Pancreas (tissue), 10 donors: ENCODE results near the gene SSTR1. TPM values are rescaled to one million over a fixed set of nuclear protein-coding genes. Genes with fewer than 3 reads are reported as not detected.

Experiments
- ATAC-seq, 4 donors: fragments of 200-7000 bp; cut with Tn5 transposase; one replicate each; pipeline versions ENCODE4 v1.8.0 to v1.9.1; 2020; ENCODE audit warnings: mild to moderate bottlenecking in 4 of 4, moderate library complexity in 4 of 4
- DNase-seq, 6 donors: peaks; one replicate each; pipeline ENCODE4 v3.0.0-alpha.2; 2020
- FAIRE-seq: peaks from 2 replicates; lab custom pipeline; 2012; peaks lifted over from hg19 to GRCh38; lab: Jason Lieb, UNC
- H3K27ac ChIP-seq, 4 donors: fragments of 200-600 bp; sonication (generic); 1 replicate in 3 of 4; 2 replicates in 1 of 4; pipeline versions ENCODE4 v1.5.0 to v1.8.0; 2020
- H3K27me3 ChIP-seq, 4 donors: fragments of 200-600 bp; one replicate each; pipeline ENCODE4 v1.8.0; 2021
- H3K36me3 ChIP-seq, 3 donors: fragments of 200-600 bp; sonication (generic) in 1 of 3; one replicate each; pipeline versions ENCODE4 v1.5.0 to v1.8.0; 2020 to 2021
- H3K4me1 ChIP-seq, 3 donors: fragments of 200-600 bp; one replicate each; pipeline ENCODE4 v1.8.0; 2021
- H3K4me3 ChIP-seq, 4 donors: fragments of 200-600 bp; sonication (generic) in 2 of 4; one replicate each; pipeline versions ENCODE4 v1.5.0 to v1.8.0; 2020 to 2021
- H3K9me3 ChIP-seq, 4 donors: fragments of 200-600 bp; one replicate each; pipeline ENCODE4 v1.8.0; 2021
- CTCF ChIP-seq, 4 donors: fragments of 200-600 bp; sonication (generic) in 3 of 4; IDR thresholded peaks; one replicate each; pipeline versions ENCODE4 v1.5.0 to v1.8.0; 2021; ENCODE audit warnings: antibody characterized with exemption in 4 of 4
- WGBS, 2 donors: extraction: QIAGEN DNeasy Blood & Tissue Kit; methylation state at CpG; one replicate each; pipeline ENCODE4 v1.1.7; 2013; 5-methylcytosine and 5-hydroxymethylcytosine counted together
- intact Hi-C, 3 donors: fragments of 100-400 bp; cut with DNase I; formaldehyde crosslinking; loops; one replicate each; pipeline versions ENCODE4 v1.11.1 to v1.14.2; 2022
- polyA plus RNA-seq, 2 donors: library from polyadenylated mRNA; stranded (reverse); fragments of 200-250 nt; gene quantifications; one replicate each; pipeline ENCODE4 v1.2.3, GENCODE V29; 2013
- total RNA-seq, 6 donors: library from RNA; stranded (reverse); fragmentation: NEBNext Ultra II Directional in 4 of 6; extraction: Animal tissue kit (Norgen Biotek cat#: 25700) in 4 of 6; gene quantifications; one replicate each; pipeline versions ENCODE4 v1.2.1 to v1.2.4, GENCODE V29; 2021 to 2023
- donor health status: healthy with polysubstance abuse.
- donor health status: DM: no; HTN: no; CAD: no; lungs with moderate emphysema.
- donor health status: DM: no; HTN: no; CAD: no.
- donor health status: control.
- donor health status: control.
- donor health status: Bipolar disorder and iron deficiency.
- donor health status: DM: yes; HTN: yes; CAD: no.
- donor health status: DM: no; HTN: no; CAD: no.
- donor health status: DM: no; HTN: no; CAD: no.
- donor health status: DM: yes; HTN: yes; CAD: no.

Gene SSTR1
- total and polyA plus RNA-seq, 8 donors = 0.95 to 8.1 (median 2.1) TPM

- no peak overlapping the region for H3K27ac ChIP-seq
- DNase-seq (no peak), ATAC-seq (peak in 3 of 4 donors; percentile 44 to 52 (median 52)), FAIRE-seq (peak; percentile 51)
- no peaks in the 10 kb centered on the region for H3K4me1 ChIP-seq
- no peaks in the 10 kb centered on the region for H3K36me3 ChIP-seq
- no peaks in the 10 kb centered on the region for H3K27me3 ChIP-seq
- no peak overlapping the region for H3K4me3 ChIP-seq
- intact Hi-C loops = loop anchor here in 1 of 3 donors (10.0 kb wide), 1 partner anchor 292 kb away; no protein-coding TSS in a partner anchor
- no peaks in the 10 kb centered on the region for H3K9me3 ChIP-seq
- TF ChIP-seq CTCF (IDR thresholded peaks at IDR 0.05) = peak; percentile 44 to 68 (median 56)
These were observed 10.5 kb upstream of the SSTR1 start for GRCh38 chr14:38197001-38197783.

- no peaks in the 10 kb centered on the region for H3K9me3 ChIP-seq
- H3K36me3 ChIP-seq = no peaks in the 10 kb centered on the region
- no peak overlapping the region for H3K4me3 ChIP-seq
- FAIRE-seq = no peak
- ATAC-seq = no peak
- no peaks in the 10 kb centered on the region for H3K4me1 ChIP-seq
- intact Hi-C loops = loop anchor here in 1 of 3 donors (10.0 kb wide), 1 partner anchor 293 kb away; no protein-coding TSS in a partner anchor
- DNase-seq = no peak
- 86 to 95% methylated on average over 2 of the region's 2 CpGs for WGBS, 2 donors
- no peak overlapping the region for H3K27ac ChIP-seq
- TF ChIP-seq CTCF (IDR thresholded peaks at IDR 0.05) = no peak
- H3K27me3 ChIP-seq = no peaks in the 10 kb centered on the region
These were observed 9.8 kb upstream of the SSTR1 start for GRCh38 chr14:38197784-38198335.

- Histone ChIP-seq H3K36me3 (no peaks in the 10 kb centered on the region), H3K27ac (no peak overlapping the region), H3K4me1 (no peaks in the 10 kb centered on the region), H3K4me3 (no peak overlapping the region), H3K27me3 (no peaks in the 10 kb centered on the region), H3K9me3 (no peaks in the 10 kb centered on the region)
- FAIRE-seq (no peak), DNase-seq (no peak), ATAC-seq (no peak)
- intact Hi-C loops = loop anchor here in 1 of 3 donors (10.0 kb wide), 1 partner anchor 294 kb away; no protein-coding TSS in a partner anchor
- WGBS, 2 donors = 50 to 69% methylated on average over 4 of the region's 4 CpGs
- TF ChIP-seq CTCF (IDR thresholded peaks at IDR 0.05) = no peak
These were observed 9.3 kb upstream of the SSTR1 start for GRCh38 chr14:38198425-38198824.

GRCh38 chr14:38199076-38199475 lies 8.6 kb upstream of the SSTR1 start:
- FAIRE-seq (no peak), ATAC-seq (no peak)

More at GRCh38 chr14:38199076-38199475, 8.6 kb upstream of the SSTR1 start:
- intact Hi-C loops = loop anchor here in 1 of 3 donors (10.0 kb wide), 1 partner anchor 294 kb away; no protein-coding TSS in a partner anchor
- H3K4me3 ChIP-seq = no peak overlapping the region
- DNase-seq = peak in 1 of 6 donors; percentile 25
- no peaks in the 10 kb centered on the region for H3K36me3 ChIP-seq
- WGBS, 2 donors = 75 to 83% methylated on average over 9 of the region's 9 CpGs
- no peaks in the 10 kb centered on the region for H3K9me3 ChIP-seq
- H3K27me3 ChIP-seq = no peaks in the 10 kb centered on the region
- H3K4me1 ChIP-seq = no peaks in the 10 kb centered on the region
- no peak overlapping the region for H3K27ac ChIP-seq
- no peak for TF ChIP-seq CTCF (IDR thresholded peaks at IDR 0.05)
